Erythroblast (primary cell): ENCODE data around the gene IP6K1.

Source experiments
- DNase-seq, 2 experiments: peaks; one replicate each; lab custom pipeline; 2025; lab: John Stamatoyannopoulos, UW
- GATA1 ChIP-seq: IDR thresholded peaks from 2 replicates; pipeline ENCODE4 v1.6.1; 2011; ENCODE audit warnings: low read depth, mild to moderate bottlenecking, control low read depth, low read length, moderate library complexity
- POLR2A ChIP-seq: IDR thresholded peaks from 2 replicates; pipeline ENCODE4 v1.6.1; 2011; ENCODE audit warnings: mild to moderate bottlenecking, low read length

The IP6K1 gene

DNA sequence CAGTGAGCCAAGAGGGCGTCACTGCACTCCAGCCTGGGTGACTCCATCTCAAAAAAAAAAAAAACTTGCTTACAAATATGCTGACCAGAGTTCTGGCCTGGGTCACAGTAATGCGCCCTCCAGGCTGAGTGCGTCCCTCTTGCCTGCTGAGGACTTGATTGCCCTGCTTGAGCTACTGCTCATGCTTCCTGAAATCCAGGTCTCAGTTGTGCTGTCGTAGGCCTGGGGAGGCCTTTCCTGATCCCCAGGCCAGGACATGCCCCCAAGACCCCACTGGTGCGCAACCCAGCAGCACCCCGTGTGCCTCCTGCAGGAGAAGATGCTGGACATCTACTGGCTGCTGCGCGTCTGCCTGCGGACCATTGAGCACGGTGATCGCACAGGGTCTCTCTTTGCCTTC lies 74.2 kb downstream of the IP6K1 start:
- TF ChIP-seq GATA1, result no peak
- no peak for TF ChIP-seq POLR2A

DNA sequence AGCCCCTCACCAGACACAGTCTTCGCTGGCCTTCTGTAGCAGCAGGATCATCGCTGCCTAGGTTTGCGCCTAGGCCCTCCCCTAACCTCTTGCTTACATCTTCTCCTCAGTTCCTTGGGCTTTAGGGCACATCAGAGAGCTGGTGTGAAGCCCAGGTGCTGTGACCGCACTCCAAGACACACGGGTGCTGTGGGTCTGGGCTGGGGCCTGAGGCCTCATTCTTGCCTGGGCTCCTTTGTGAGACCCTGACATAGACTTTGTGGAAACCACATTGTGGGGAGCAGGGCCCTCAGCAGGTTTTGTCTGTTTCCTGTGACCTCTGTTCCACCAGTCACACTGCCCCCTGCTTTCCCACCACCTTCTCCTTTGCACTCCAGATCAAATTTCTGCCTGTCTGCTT lies 74.9 kb downstream of the IP6K1 start:
- no peak for DNase-seq
- TF ChIP-seq GATA1, result no peak
- no peak for TF ChIP-seq POLR2A

More for the DNA sequence above, 74.2 kb downstream of the IP6K1 start:
- DNase-seq, result no peak

GRCh38 chr3:49709852-49710251 lies 76.5 kb downstream of the IP6K1 start:
- TF ChIP-seq GATA1 (no peak), POLR2A (no peak)
- DNase-seq, result no peak

GRCh38 chr3:49707113-49707480 lies 79.2 kb downstream of the IP6K1 start:
- no peak for DNase-seq
- TF ChIP-seq GATA1 (no peak), POLR2A (no peak)

DNA sequence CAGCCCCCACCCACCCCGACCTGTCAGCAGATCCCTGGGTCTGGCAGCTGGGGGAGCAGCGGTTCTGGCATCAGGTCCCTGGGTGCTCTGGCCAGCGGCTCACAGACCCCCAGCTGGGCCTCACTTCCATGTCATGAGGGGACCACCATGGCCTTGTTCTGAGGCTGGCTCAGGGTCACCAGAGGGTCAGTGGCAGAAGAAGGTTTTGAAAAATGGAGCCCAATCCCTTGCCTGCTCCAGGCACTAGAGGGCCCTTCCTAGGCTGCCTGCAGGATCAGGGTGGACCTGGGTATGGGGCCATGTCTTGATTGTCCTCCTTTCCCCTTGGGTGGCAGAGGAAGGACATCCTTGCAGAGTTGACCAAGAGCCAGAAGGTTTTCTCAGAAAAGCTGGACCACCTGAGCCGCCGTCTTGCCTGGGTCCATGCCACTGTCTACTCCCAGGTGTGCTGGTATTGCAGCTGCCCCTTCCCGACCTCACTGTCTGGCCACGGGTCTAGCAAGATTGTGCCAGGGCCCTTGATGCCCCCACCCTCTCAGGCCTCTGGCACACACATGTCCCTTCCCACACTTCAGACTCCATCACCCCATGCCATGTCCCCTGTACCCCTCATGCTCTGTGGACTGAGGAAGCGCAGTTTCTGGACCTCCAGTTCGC lies 79.8 kb downstream of the IP6K1 start:
- no peak for DNase-seq
- TF ChIP-seq GATA1, result no peak
- TF ChIP-seq POLR2A, result no peak

DNA sequence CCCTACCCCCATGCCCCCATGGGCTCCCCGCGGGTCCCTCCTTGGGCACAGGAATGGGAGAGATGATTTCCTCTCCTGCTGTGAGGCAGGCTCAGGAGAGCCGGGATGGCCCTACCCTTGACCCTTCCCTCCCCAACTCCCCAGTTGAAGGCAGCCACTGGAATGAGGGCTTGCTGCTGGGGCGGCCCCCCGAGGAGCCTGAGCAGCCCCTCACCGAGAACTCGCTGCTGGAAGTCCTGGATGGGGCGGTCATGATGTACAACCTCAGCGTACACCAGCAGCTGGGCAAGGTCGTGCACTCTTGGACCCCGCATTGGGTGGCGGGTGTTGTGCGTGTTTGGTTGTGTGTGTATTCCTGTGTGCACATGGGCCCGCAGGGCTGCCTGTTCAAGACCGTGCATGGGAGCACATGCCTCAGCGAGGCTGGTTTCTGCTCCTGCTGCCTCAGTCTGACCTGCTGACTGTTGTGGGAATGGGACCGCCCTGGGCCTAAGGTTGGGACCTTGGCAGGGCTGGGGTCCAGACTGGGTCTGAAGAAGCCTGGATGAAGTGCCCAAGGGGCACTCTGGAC lies 80.9 kb downstream of the IP6K1 start:
- DNase-seq, result no peak
- TF ChIP-seq GATA1 (no peak), POLR2A (no peak)

DNA sequence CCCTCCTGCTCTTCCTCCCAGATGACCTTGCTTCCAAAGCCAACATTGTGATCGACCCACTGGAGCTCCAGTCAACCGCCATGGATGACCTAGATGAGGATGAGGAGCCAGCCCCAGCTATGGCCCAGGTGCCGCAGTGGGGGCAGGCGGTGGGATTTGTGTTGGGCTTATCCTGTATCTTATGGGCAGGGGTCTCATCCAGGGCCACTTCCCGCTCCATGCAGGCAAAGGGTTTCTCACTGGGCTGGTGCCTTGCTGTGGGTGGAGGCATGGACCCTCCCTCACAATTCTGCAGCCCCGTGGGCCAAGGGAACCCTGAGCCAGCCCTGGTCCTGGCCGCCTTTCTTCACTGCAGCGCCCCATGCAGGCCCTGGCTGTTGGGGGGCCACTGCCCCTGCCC lies 81.7 kb downstream of the IP6K1 start:
- no peak for TF ChIP-seq POLR2A
- TF ChIP-seq GATA1, result no peak
- DNase-seq, result no peak

- TF ChIP-seq GATA1, result no peak
- no peak for TF ChIP-seq POLR2A
- no peak for DNase-seq
Observed at GRCh38 chr3:49703956-49704355, 82.4 kb downstream of the IP6K1 start.

DNA sequence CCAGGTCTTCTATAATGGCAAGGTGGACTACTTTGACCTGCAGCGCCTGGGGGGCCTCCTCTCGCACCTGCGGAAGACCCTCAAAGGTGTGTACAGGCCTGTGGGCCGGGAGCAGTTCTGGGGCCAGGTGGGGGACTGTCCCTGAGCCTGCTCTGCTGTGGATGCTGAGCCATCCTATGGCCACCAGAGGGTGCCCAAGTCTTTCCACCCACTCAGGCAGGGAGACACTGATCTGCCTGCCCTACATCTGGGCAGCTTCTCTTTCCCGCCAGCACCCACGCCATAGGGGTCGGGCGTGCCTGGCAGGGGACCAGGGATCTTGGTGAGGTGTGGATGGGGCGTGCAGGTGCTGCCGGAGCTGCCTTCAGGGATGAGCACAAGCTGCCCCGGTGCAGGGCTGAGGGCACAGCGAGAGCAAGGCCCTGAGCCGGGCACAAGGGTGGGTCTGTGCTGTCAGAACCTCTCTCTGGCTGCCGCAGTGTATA lies 82.9 kb downstream of the IP6K1 start:
- DNase-seq, result peak; percentile 71 to 80
- TF ChIP-seq GATA1 (no peak), POLR2A (no peak)

DNA sequence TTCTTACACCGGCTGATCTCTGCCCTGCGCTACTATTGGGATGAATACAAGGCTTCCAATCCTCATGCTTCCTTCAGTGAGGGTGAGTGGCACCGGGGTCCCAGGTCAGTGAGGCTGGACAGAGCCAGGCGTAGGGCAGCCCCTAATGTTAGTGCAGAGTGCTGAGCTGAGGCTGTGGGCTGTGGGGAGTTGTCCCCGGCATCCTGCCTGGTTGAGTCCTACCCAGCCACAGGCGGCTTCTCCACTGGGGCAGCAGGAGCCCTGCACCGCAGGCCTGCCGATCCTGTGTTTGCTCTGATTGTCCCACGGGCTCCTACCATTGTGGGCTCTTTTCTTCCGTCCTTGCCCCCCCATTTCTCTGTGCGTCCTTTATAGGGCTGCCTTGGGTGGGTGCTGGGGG lies 83.7 kb downstream of the IP6K1 start:
- no peak for TF ChIP-seq POLR2A
- TF ChIP-seq GATA1, result no peak
- no peak for DNase-seq

DNA sequence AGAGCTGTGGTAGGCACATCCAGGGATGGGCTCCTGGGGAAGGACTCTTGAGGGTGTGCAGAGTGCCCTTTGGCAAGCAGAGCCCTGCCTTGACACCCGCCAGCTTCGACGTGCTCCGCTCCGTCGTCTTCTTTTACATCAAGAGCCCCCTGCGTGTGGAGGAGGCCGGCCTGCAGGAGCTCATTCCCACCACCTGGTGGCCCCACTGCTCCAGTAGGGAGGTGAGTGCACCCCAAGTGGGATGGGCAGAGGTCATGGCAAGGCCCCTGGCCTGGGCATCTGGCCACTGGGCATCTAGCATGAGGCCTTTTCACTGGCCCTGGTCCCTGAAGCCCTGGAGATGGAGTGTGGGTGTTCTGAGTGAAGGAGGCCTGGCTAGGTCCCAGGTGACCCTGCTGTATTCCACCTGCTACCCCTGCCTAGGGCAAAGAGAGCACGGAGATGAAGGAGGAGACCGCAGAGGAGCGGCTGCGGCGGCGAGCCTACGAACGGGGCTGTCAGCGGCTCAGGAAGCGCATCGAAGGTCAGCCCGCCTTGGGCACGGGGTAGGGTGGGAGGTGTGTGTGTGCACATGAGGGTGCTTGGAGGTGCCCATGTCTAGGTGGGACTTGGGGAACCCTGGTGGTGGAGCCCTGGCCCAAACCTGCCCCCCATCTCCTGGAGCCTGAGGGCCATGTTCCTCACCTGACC lies 84.8 kb downstream of the IP6K1 start:
- DNase-seq, result peak; percentile 24 to 38
- TF ChIP-seq POLR2A (no peak), GATA1 (no peak)

DNA sequence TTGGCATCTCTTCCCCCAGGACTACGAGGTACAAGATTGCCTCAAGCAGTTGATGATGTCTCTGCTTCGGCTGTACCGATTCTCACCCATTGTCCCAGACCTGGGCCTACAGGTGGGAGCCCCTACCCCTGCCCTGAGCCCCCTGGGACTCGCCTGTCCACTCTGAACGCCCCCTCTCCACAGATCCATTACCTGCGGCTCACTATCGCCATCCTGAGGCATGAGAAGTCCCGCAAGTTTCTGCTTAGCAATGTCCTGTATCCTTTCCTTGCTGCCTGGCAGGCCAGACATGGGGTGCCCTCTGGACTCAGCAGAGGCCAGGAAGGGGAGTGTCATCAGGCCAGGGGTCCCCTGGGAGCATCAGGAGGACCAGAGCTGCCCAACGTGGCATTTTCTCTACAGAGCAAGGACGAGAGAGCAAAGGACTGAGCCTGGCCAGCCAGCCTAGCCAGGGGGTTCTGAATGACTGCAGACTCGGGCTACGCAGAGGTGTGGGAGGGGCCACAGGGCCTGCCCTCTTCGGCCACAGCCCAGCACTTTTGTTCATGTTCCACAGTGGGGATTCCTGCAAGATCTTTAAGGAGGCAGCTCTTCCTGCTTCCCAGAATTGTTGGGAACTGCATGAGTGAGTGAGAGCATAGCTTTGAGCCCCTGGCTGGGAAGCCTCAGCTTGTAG lies 85.8 kb downstream of the IP6K1 start:
- TF ChIP-seq GATA1 (no peak), POLR2A (no peak)
- DNase-seq, result no peak

GRCh38 chr3:49700014-49700413 lies 86.3 kb downstream of the IP6K1 start:
- TF ChIP-seq GATA1 (no peak), POLR2A (no peak)
- DNase-seq, result no peak
